CD4-positive, alpha-beta T cell treated with Interleukin-17A for 1 hour (primary cell): ENCODE data around the gene TOPORS.

ENCODE experiments used
- DNase-seq: peaks from one replicate; pipeline ENCODE4 v3.0.0-alpha.2; 2020

TOPORS gene

GRCh38 chr9:32501868-32502267 lies 50.5 kb downstream of the TOPORS start:
- DNase-seq, result no peak

DNA sequence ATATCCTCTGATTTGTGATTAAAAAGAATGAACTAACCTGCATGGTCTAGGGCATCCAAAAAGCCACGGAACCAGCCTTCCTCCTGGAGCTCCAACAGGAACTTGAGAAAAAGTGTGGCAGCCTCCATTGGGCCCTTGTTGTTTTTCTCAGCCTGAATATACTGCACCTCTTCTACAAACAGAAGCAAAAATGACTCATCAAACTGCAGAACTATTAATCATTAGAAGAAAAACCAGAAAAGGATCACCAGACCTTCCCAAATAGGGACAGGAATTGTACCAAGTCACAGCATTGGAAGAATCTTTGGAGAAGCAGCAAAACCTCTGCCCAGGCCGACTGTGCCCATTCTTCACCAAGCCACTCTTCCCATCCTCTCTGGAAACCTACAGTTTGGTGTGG lies 51.6 kb downstream of the TOPORS start:
- DNase-seq, result no peak

- DNase-seq, result no peak
Measured at GRCh38 chr9:32497921-32498320, 54.5 kb downstream of the TOPORS start.

GRCh38 chr9:32490601-32491000 lies 61.8 kb downstream of the TOPORS start:
- DNase-seq, result no peak
